PFSK-1 (cell line): ENCODE data around the gene PLEKHJ1.

Experiments used
- FOXP2 ChIP-seq: optimal IDR thresholded peaks from 2 replicates; pipeline ENCODE3; 2011; ENCODE audit warnings: borderline replicate concordance, control low read depth, inconsistent platforms; ENCODE audit not compliant: insufficient read depth; ENCODE audit errors: extremely low read length, extremely low read depth
- POLR2AphosphoS5 ChIP-seq: IDR thresholded peaks from 2 replicates; pipeline ENCODE4 v1.6.1; 2012; ENCODE audit warnings: low read depth, mild to moderate bottlenecking, control low read depth, low read length, moderate library complexity
- REST ChIP-seq, 2 experiments: IDR thresholded peaks; 2 replicates each; pipeline versions ENCODE4 v1.6.1 to v1.8.0; 2011 to 2012; ENCODE audit warnings: low read depth in 2 of 2, low read length in 2 of 2, control low read depth in 1 of 2, inconsistent platforms in 1 of 2, mild to moderate bottlenecking in 1 of 2, moderate library complexity in 1 of 2; ENCODE audit not compliant: insufficient read depth in 1 of 2
- SIN3A ChIP-seq: IDR thresholded peaks from 2 replicates; pipeline ENCODE4 v1.6.1; 2012; ENCODE audit warnings: mild to moderate bottlenecking, low read length, moderate library complexity, borderline replicate concordance; ENCODE audit not compliant: insufficient read depth
- TAF1 ChIP-seq: IDR thresholded peaks from 2 replicates; pipeline ENCODE4 v1.6.1; 2012; ENCODE audit warnings: low read length, control low read depth, borderline replicate concordance; ENCODE audit not compliant: insufficient read depth

PLEKHJ1 gene

DNA sequence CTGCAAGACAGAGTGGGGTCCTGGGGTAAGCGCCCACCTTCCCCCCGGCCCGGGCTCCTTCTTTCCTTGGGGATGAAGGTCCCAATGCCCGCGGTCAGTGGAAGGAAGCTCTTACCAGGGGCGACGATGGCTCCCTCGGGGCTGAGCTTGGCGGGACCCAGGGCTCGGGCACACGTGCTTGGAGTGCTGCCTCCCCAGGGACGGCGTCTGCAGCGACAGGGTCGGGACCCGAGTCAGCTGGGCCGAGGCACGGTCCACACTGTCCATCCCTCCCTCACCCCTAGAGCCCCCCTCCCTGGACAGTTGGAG lies 16.6 kb upstream of the PLEKHJ1 start:
- TF ChIP-seq POLR2AphosphoS5: no peak
- TF ChIP-seq REST (IDR thresholded peaks at IDR 0.05; ENCODE audit: insufficient read depth in 1 of 2, low read depth in 2 of 2, low read length in 2 of 2): no peak
- no peak for TF ChIP-seq FOXP2
- TF ChIP-seq TAF1: no peak
- TF ChIP-seq SIN3A: no peak

GRCh38 chr19:2252055-2252796 lies 16.1 kb upstream of the PLEKHJ1 start:
- TF ChIP-seq FOXP2 (no peak), REST (IDR thresholded peaks at IDR 0.05; ENCODE audit: insufficient read depth in 1 of 2, low read depth in 2 of 2, low read length in 2 of 2) (no peak), TAF1 (no peak), POLR2AphosphoS5 (no peak), SIN3A (no peak)

GRCh38 chr19:2251106-2252054 lies 15.3 kb upstream of the PLEKHJ1 start:
- TF ChIP-seq REST (IDR thresholded peaks at IDR 0.05; ENCODE audit: insufficient read depth in 1 of 2, low read depth in 2 of 2, low read length in 2 of 2) (no peak), SIN3A (no peak), TAF1 (no peak), POLR2AphosphoS5 (no peak), FOXP2 (no peak)

GRCh38 chr19:2250766-2251105 lies 14.6 kb upstream of the PLEKHJ1 start:
- TF ChIP-seq TAF1 (no peak), REST (IDR thresholded peaks at IDR 0.05; ENCODE audit: insufficient read depth in 1 of 2, low read depth in 2 of 2, low read length in 2 of 2) (no peak), FOXP2 (no peak), POLR2AphosphoS5 (no peak), SIN3A (no peak)
